ENCODE measurements around the gene GFRA3.

DNA sequence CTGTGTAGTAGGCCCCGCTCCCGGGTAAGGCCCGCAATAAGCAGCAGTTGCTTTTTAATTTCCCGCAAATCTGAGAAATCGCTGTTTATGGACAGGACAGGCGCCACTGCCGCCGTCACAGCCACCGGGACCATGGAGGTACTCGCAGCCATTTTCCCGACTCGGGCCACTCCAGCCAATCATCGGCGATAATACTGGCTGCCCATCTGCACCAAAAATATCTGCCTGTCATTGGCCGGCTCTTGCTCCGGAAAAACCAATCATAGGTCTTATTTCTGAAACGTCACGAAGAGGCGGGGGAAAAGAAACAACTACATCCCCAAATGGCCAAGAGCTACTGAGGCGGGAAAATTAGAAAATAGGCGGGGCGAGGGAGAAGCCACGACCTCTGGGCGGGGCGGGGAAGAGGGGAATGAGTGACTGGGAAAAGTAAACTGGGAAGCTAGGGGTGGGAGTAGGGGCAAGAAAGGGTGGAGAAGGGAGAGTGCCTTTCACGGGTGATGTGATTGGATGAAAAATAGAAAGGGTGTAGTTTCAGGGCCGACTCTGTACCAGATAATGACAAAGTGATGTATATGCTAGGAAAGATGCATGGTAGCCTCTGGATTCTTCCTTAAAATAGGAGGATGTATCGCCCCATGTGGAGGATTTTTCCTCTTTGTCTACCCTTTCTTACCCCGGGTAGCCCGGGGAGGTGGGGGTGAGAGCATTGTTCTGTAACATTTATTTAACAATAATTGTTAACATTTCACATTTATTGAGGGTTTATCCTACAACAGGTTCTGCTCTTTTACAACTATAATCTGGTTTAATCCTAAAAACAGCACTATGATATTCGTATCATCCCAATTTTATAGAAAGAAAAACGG, 61.0 kb downstream of the GFRA3 start, which contains the start of gene CDC23:
- TF ChIP-seq CTCF (IDR thresholded peaks at IDR 0.05) (no peak), RAD21 (conservative IDR thresholded peaks at IDR 0.05 in 1 of 2, IDR thresholded peaks at IDR 0.05 in 1 of 2) (no peak), NFE2L2 (conservative IDR thresholded peaks at IDR 0.05; ENCODE audit: low read length) (no peak), HOXB13 (CRISPR knock-in tag; IDR thresholded peaks at IDR 0.05; ENCODE audit: low read depth) (no peak), MYC (IDR thresholded peaks at IDR 0.05; ENCODE audit: borderline replicate concordance, low read length) (0 out of 2 replicates have a peak, but pooled peaks have one; percentile 24), RFX5 (IDR thresholded peaks at IDR 0.05) (peak; percentile 46; the same call in 1 of the 2 replicates), FOSL2 (IDR thresholded peaks at IDR 0.05) (no peak), FOSL2 (CRISPR knock-in tag; IDR thresholded peaks at IDR 0.05) (0 out of 2 replicates have a peak, but pooled peaks have one; percentile 7), POLR2A (IDR thresholded peaks at IDR 0.05; ENCODE audit: low read length) (peak; percentile 60), SREBF2 (IDR thresholded peaks at IDR 0.05) (no peak)
- TF ChIP-seq, protein P1, sequence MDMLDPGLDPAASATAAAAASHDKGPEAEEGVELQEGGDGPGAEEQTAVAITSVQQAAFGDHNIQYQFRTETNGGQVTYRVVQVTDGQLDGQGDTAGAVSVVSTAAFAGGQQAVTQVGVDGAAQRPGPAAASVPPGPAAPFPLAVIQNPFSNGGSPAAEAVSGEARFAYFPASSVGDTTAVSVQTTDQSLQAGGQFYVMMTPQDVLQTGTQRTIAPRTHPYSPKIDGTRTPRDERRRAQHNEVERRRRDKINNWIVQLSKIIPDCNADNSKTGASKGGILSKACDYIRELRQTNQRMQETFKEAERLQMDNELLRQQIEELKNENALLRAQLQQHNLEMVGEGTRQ (IDR thresholded peaks at IDR 0.05): no peak
